Measurements from ENCODE around the gene VIL1. TPM values are rescaled to one million over a fixed set of nuclear protein-coding genes. Genes with fewer than 3 reads are reported as not detected.

VIL1 gene
- total RNA-seq, 4 donors from 2014 or later: not detected

DNA sequence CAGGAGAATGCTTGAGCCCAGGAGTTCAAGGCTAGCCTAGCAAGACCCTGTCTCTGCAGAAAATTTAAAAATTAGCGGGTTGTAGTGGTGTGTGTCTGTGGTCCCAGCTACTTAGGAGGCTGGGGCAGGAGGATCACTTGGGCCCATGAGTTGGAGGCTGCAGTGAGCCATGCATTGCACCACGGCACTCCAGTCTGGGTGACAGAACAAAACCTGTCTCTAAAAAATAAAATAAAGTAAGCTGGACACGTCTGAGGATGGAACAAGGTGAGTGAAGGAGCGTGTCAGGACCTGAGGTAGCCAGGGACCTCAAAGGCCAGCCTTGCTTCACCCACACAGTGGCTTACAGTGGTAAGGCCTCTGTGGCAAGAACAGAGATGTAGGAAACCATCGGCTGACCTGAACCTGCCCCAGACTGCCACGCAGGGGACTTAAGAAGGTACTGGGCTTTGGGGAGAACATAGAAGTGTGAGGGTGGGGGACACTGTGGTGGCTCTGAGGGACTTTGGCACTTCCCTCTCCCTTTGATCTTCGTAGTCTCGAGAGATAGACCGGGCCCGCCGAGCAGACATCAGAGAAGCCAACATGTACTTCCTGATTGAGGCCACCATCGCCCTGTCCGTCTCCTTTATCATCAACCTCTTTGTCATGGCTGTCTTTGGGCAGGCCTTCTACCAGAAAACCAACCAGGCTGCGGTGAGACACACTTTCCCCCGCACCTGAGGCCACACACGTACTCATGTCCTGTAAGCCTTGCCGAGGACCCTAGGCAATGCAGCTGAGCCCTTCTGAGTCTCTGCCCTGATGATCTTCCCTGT is 29.4 kb upstream of the VIL1 start:
- no peak for DNase-seq (ENCODE audit: low spot score)
- ATAC-seq (ENCODE audit: low FRiP score): no peak
- TF ChIP-seq, protein P1, sequence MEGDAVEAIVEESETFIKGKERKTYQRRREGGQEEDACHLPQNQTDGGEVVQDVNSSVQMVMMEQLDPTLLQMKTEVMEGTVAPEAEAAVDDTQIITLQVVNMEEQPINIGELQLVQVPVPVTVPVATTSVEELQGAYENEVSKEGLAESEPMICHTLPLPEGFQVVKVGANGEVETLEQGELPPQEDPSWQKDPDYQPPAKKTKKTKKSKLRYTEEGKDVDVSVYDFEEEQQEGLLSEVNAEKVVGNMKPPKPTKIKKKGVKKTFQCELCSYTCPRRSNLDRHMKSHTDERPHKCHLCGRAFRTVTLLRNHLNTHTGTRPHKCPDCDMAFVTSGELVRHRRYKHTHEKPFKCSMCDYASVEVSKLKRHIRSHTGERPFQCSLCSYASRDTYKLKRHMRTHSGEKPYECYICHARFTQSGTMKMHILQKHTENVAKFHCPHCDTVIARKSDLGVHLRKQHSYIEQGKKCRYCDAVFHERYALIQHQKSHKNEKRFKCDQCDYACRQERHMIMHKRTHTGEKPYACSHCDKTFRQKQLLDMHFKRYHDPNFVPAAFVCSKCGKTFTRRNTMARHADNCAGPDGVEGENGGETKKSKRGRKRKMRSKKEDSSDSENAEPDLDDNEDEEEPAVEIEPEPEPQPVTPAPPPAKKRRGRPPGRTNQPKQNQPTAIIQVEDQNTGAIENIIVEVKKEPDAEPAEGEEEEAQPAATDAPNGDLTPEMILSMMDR (IDR thresholded peaks at IDR 0.05): no peak

DNA sequence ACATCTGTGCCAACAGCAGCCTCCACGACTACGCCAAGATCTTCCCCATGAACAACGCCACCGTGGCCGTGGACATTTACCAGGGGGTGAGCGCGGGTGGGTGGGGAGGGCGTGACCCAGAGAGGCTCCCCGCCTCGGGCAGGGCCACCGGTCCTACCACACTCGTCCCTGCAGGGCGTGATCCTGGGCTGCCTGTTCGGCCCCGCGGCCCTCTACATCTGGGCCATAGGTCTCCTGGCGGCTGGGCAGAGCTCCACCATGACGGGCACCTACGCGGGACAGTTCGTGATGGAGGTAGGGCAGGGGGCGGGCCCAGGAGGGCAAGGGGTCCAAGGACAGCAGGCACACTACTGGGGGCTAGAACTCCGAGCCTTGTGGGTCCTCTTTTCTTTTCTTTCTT is 27.7 kb upstream of the VIL1 start:
- ATAC-seq (ENCODE audit: low FRiP score) (no peak), DNase-seq (ENCODE audit: low spot score) (no peak)
- TF ChIP-seq, protein P1 (IDR thresholded peaks at IDR 0.05): no peak

DNA sequence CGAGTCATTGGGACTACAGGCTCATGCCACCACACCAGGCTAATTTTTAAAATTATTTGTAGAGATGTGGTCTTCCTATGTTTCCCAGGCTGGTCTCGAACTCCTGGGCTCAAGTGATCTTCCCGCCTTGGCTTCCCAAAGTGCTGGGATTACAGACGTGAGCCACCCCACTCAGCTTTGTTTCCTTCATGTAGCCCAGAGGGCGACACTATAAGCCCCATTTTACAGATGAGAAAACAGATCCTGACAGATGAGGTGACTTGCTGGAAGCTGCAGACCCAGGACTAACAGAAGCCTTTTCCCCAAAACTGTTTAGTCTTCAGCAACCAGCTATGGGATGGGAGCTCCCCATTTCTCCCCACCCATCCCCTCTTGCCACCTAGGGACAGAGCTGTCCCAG is 26.5 kb upstream of the VIL1 start:
- DNase-seq (ENCODE audit: low spot score): no peak
- no peak for ATAC-seq (ENCODE audit: low FRiP score)
- TF ChIP-seq, protein P1 (IDR thresholded peaks at IDR 0.05): no peak

DNA sequence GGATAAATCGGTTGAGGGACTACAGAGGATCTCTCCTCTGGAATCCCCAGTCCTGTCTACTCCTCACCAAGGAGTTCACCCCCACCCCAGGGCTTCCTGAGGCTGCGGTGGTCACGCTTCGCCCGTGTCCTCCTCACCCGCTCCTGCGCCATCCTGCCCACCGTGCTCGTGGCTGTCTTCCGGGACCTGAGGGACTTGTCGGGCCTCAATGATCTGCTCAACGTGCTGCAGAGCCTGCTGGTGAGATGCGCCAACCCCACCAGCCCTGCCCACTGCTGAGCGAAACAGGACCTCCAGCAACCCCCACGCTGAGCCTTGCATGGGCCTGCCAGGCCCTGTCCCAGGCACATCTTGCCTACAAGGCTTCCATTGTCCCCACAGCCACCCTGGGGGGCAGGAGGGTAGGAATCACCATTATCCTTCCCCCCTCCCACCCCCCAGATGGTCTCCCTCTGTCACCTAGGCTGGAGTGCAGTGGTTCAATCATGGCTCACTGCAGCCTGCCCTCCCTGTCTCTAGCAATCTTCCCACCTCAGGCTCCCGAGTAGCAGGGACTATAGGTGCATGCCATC is 25.9 kb upstream of the VIL1 start:
- no peak for ATAC-seq (ENCODE audit: low FRiP score)
- no peak for DNase-seq (ENCODE audit: low spot score)
- TF ChIP-seq, protein P1 (IDR thresholded peaks at IDR 0.05): no peak

DNA sequence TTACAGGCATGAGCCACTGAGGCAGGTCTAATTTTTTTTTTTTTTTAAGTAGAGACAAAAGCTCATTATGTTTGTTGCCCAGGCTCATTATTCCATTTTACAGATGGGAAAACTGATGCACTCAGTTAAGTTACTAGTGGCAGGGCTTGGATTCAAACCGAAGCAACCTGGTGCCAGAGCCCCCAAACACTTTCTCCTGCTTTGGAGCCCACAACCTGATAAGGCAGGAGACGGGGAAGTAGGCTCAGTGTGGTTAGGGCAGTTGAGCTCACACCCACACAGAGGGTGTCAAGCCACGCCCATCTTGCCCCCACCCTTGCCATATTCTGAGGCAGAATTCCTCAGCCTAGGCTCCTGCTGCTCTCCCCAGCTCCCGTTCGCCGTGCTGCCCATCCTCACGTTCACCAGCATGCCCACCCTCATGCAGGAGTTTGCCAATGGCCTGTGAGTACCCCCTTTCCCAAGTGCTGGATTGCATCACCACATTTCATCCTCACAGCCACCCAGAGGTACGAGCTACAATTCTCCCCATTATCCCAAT is 25.1 kb upstream of the VIL1 start:
- TF ChIP-seq, protein P1 (IDR thresholded peaks at IDR 0.05): no peak
- ATAC-seq (ENCODE audit: low FRiP score): no peak
- DNase-seq (ENCODE audit: low spot score): no peak

DNA sequence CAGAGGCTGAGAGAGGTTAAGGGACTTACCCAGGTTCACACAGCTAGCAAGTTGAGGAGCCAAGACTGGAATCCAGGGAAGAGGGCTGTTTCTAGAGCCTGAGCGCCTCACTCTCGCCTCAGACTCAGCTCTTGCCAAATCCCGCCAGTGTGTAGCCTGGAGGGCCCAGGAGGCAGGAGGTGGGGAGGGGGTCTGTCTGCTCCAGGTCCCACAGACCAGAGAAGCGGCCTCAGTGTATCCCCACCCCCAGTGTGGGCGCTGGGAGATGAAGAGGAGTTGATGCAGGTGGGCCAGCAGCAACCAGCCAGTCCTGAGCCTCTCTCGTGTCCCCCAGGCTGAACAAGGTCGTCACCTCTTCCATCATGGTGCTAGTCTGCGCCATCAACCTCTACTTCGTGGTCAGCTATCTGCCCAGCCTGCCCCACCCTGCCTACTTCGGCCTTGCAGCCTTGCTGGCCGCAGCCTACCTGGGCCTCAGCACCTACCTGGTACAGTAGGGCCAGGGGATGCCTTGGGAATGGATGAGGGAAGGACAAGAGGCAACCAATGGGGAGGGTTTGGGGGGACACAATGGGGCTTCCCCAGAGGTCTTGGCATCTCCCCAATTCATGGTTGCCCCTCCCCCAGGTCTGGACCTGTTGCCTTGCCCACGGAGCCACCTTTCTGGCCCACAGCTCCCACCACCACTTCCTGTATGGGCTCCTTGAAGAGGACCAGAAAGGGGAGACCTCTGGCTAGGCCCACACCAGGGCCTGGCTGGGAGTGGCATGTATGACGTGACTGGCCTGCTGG is 24.4 kb upstream of the VIL1 start:
- DNase-seq (ENCODE audit: low spot score) (no peak), ATAC-seq (ENCODE audit: low FRiP score) (no peak)
- TF ChIP-seq, protein P1 (IDR thresholded peaks at IDR 0.05): no peak
